Loucy (cell line): ENCODE data around the gene KCTD14.
"Not testable (repeated sequence)": the region's sequence is repeated elsewhere in the genome, so short reads cannot be mapped to it uniquely, and the experiment has no call there.

ENCODE experiments used
- H2AFZ ChIP-seq: fragments of 200-600 bp; sonication (generic); 2 replicates; pipeline ENCODE4 v1.6.0; 2016; ENCODE audit warnings: antibody characterized with exemption, mild to moderate bottlenecking, low read length, moderate library complexity
- H3F3A ChIP-seq: fragments of 200-600 bp; 2 replicates; pipeline ENCODE4 v1.6.0; 2016; ENCODE audit warnings: antibody characterized with exemption, low read depth, mild to moderate bottlenecking
- H3K27me3 ChIP-seq: fragments of 200-600 bp; sonication (generic); 2 replicates; pipeline ENCODE4 v1.6.1; 2014; ENCODE audit warnings: low read length, mild to moderate bottlenecking; ENCODE audit not compliant: insufficient read depth, poor library complexity, severe bottlenecking
- H3K36me3 ChIP-seq: fragments of 200-600 bp; sonication (generic); 2 replicates; pipeline ENCODE4 v1.6.1; 2016; ENCODE audit warnings: low read length; ENCODE audit not compliant: insufficient read depth
- H3K4me1 ChIP-seq: fragments of 200-600 bp; sonication (generic); 2 replicates; pipeline ENCODE4 v1.5.1; 2014; ENCODE audit warnings: low read length, mild to moderate bottlenecking; ENCODE audit not compliant: insufficient read depth, poor library complexity, severe bottlenecking
- H3K4me2 ChIP-seq: fragments of 200-600 bp; sonication (generic); 2 replicates; pipeline ENCODE4 v1.6.0; 2014; ENCODE audit warnings: antibody characterized with exemption, low read length, low read depth, mild to moderate bottlenecking; ENCODE audit not compliant: poor library complexity, severe bottlenecking
- H3K4me3 ChIP-seq: fragments of 200-600 bp; sonication (generic); 2 replicates; pipeline ENCODE4 v1.5.1; 2014; ENCODE audit warnings: low read length, mild to moderate bottlenecking, mixed read lengths; ENCODE audit not compliant: poor library complexity, severe bottlenecking
- H3K79me2 ChIP-seq: fragments of 200-600 bp; sonication (generic); 2 replicates; pipeline ENCODE4 v1.6.1; 2014; ENCODE audit warnings: low read length; ENCODE audit not compliant: insufficient read depth
- H3K9ac ChIP-seq: fragments of 200-600 bp; sonication (generic); 2 replicates; pipeline ENCODE4 v1.6.0; 2014; ENCODE audit warnings: mild to moderate bottlenecking, low read depth, low read length, moderate library complexity; ENCODE audit not compliant: poor library complexity, severe bottlenecking
- H3K9me2 ChIP-seq: fragments of 200-600 bp; sonication (generic); replicated peaks from 2 replicates; pipeline ENCODE4 v1.6.1; 2016; ENCODE audit warnings: low read depth, low read length, mixed read lengths
- H3K9me3 ChIP-seq: fragments of 200-600 bp; sonication (generic); 2 replicates; pipeline ENCODE4 v1.6.1; 2014; ENCODE audit warnings: mild to moderate bottlenecking, antibody characterized with exemption, low read length, low read depth; ENCODE audit not compliant: insufficient read depth
- H4K20me1 ChIP-seq: fragments of 200-600 bp; sonication (generic); 2 replicates; pipeline ENCODE4 v1.6.0; 2014; ENCODE audit warnings: antibody characterized with exemption, low read length, mild to moderate bottlenecking; ENCODE audit not compliant: insufficient read depth, poor library complexity, severe bottlenecking
- EZH2phosphoT487 ChIP-seq: fragments of 200-600 bp; IDR thresholded peaks from 2 replicates; pipeline ENCODE4 v1.6.1; 2018; ENCODE audit warnings: antibody characterized with exemption, mild to moderate bottlenecking, moderate library complexity, borderline replicate concordance
- TF ChIP-seq, protein P1 (sequence below): fragments of 200-600 bp; sonication (generic); conservative IDR thresholded peaks from 2 replicates; pipeline ENCODE4 v1.5.1; 2014; ENCODE audit warnings: mild to moderate bottlenecking, antibody characterized with exemption, low read length

Gene KCTD14

DNA sequence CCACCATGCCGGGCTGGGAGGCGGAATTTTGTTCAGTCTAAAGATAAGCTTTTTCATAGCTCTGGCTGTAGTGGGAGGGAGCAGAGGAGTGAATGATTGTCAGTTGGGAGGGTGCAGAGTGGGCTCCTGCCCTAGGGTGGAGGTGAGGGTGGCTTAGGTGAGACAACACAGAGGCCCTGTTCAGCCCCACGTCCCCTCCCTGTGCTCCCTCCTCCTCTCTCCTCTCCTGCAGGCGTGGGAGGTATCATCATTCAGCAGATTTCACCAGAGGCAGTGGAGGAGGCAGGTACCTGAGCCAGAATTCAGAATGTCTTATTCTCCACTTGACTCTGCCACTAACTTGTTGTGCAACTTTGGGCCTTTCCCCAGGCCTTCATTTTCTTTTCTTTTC is 38.8 kb upstream of the KCTD14 start:
- Histone ChIP-seq H3F3A (no peaks in the 10 kb centered on the region), H3K9me3 (no peaks in the 10 kb centered on the region), H3K79me2 (no peaks in the 10 kb centered on the region), H3K4me1 (no peaks in the 10 kb centered on the region), H3K27me3 (no peaks in the 10 kb centered on the region), H4K20me1 (no peaks in the 10 kb centered on the region), H3K4me2 (no peak overlapping the region), H3K4me3 (no peak overlapping the region), H2AFZ (no peak overlapping the region), H3K9me2 (no peaks in the 10 kb centered on the region), H3K9ac (no peak overlapping the region), H3K36me3 (no peaks in the 10 kb centered on the region)
- TF ChIP-seq, protein P1, sequence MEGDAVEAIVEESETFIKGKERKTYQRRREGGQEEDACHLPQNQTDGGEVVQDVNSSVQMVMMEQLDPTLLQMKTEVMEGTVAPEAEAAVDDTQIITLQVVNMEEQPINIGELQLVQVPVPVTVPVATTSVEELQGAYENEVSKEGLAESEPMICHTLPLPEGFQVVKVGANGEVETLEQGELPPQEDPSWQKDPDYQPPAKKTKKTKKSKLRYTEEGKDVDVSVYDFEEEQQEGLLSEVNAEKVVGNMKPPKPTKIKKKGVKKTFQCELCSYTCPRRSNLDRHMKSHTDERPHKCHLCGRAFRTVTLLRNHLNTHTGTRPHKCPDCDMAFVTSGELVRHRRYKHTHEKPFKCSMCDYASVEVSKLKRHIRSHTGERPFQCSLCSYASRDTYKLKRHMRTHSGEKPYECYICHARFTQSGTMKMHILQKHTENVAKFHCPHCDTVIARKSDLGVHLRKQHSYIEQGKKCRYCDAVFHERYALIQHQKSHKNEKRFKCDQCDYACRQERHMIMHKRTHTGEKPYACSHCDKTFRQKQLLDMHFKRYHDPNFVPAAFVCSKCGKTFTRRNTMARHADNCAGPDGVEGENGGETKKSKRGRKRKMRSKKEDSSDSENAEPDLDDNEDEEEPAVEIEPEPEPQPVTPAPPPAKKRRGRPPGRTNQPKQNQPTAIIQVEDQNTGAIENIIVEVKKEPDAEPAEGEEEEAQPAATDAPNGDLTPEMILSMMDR, result no peak
- TF ChIP-seq EZH2phosphoT487, result no peak

DNA sequence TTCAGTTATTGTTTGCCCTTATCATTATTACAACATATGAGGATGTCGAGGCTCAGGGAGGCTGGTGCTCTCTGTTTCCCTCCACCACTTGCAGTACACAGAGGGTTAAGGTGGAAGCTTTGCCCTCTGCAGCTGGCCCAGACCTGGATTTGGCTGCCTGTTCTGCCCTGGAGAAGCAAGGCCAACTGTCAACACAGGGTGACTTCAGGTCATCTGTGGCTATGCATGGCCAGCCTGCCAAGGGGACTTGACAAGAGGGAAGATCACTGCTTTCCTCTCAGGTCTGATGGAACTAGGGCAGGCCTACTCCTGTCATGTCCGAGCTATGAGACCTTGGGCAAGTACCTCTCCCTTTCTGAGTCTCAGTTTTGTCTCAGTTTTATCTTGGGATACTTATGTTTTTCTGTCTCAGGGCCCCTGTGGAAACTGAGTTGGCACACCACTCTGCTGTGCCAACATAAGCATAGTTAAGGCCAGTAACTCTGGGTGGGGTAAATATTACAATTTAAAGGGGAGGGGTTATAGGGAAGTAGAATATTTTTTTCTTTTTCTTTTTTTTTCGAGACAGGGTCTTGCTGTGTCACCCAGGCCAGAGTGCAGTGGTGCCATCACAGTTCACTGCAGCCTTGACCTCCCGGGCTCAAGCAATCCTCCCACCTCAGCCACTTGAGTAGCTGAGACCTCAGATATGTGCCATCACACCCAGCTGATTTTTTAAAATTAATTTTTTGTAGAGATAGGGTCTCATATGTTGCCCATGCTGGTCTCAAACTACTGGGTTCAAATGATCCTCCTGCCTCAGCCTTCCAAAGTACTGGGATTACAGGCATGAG is 38.2 kb upstream of the KCTD14 start:
- no peak overlapping the region for H3K4me2 ChIP-seq
- no peaks in the 10 kb centered on the region for H3K79me2 ChIP-seq
- H4K20me1 ChIP-seq, result no peaks in the 10 kb centered on the region
- no peaks in the 10 kb centered on the region for H3F3A ChIP-seq
- H3K9me3 ChIP-seq, result no peaks in the 10 kb centered on the region
- H3K36me3 ChIP-seq, result no peaks in the 10 kb centered on the region
- H3K9ac ChIP-seq, result no peak overlapping the region
- no peak overlapping the region for H2AFZ ChIP-seq
- TF ChIP-seq EZH2phosphoT487, result no peak
- TF ChIP-seq, protein P1, result no peak
- no peaks in the 10 kb centered on the region for H3K9me2 ChIP-seq
- H3K4me3 ChIP-seq, result no peak overlapping the region
- no peaks in the 10 kb centered on the region for H3K4me1 ChIP-seq
- H3K27me3 ChIP-seq, result no peaks in the 10 kb centered on the region

GRCh38 chr11:78060533-78060932 is 37.5 kb upstream of the KCTD14 start:
- TF ChIP-seq, protein P1, result no peak
- no peak for TF ChIP-seq EZH2phosphoT487
- Histone ChIP-seq H3K4me3 (no peak overlapping the region), H3K4me2 (no peak overlapping the region)

DNA sequence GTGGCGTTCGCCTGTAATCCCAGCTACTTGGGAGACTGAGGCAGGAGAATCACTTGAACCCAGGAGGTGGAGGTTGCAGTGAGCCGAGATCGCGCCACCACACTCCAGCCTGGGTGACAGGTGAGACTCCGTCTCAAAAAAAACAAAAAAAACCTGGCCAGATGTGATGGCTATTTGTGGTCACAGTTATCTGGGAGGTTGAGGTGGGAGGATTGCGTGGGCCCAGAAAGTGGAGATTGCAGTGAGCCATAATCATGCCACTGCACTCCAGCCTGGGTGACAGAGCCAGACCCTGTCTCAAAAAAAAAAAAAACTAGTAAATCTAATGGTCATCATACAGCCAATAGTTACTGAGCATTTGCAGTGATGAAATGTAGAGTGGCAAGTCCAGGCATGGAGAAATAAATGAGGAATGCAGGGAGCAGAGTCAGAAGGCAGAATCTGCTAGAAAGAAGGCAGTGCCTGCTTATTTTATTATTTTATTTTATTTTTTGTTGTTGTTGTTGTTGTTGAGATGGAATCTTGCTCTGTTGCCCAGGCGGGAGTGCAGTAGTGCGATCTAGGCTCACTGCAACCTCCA is 36.8 kb upstream of the KCTD14 start:
- H3K4me2 ChIP-seq, H3K4me1 ChIP-seq, H3K9me3 ChIP-seq: not testable (repeated sequence)

More at GRCh38 chr11:78060533-78060932, 37.5 kb upstream of the KCTD14 start:
- H3K9ac ChIP-seq, result no peak overlapping the region
- H4K20me1 ChIP-seq, result no peaks in the 10 kb centered on the region
- no peaks in the 10 kb centered on the region for H3F3A ChIP-seq
- no peaks in the 10 kb centered on the region for H3K9me2 ChIP-seq
- H3K79me2 ChIP-seq, result no peaks in the 10 kb centered on the region
- H3K36me3 ChIP-seq, result no peaks in the 10 kb centered on the region
- no peaks in the 10 kb centered on the region for H3K9me3 ChIP-seq
- no peaks in the 10 kb centered on the region for H3K4me1 ChIP-seq
- no peaks in the 10 kb centered on the region for H3K27me3 ChIP-seq
- H2AFZ ChIP-seq, result no peak overlapping the region

More for the DNA sequence above, 36.8 kb upstream of the KCTD14 start:
- not testable (repeated sequence) for H3K9me2 ChIP-seq, H3K27me3 ChIP-seq, H3F3A ChIP-seq, H4K20me1 ChIP-seq, H2AFZ ChIP-seq, H3K79me2 ChIP-seq, H3K4me3 ChIP-seq, H3K9ac ChIP-seq, H3K36me3 ChIP-seq
